Mesothelial cell of epicardium (in vitro differentiated cells): ENCODE measurements around the gene SLC25A19. TPM values are rescaled to one million over a fixed set of nuclear protein-coding genes. Genes with fewer than 3 reads are reported as not detected.

Experiments
- DNase-seq, 2 experiments: peaks; one replicate each; pipeline ENCODE4 v3.0.0; 2021; ENCODE audit warnings: low spot score in 2 of 2; ENCODE audit not compliant: unreplicated experiment in 2 of 2
- H3K27ac Mint-ChIP-seq: 2 replicates; pipeline ENCODE4 v1.8.0; 2021; ENCODE audit warnings: mixed read lengths
- H3K27me3 Mint-ChIP-seq: 2 replicates; pipeline ENCODE4 v1.8.0; 2021; ENCODE audit warnings: low read depth, mixed read lengths
- H3K36me3 Mint-ChIP-seq: 2 replicates; pipeline ENCODE4 v1.8.0; 2021; ENCODE audit warnings: mixed read lengths
- H3K4me1 Mint-ChIP-seq: 2 replicates; pipeline ENCODE4 v1.8.0; 2021; ENCODE audit warnings: mixed read lengths
- H3K4me3 Mint-ChIP-seq: 2 replicates; pipeline ENCODE4 v1.8.0; 2021; ENCODE audit warnings: mild to moderate bottlenecking, moderate library complexity, mixed read lengths
- H3K9me3 Mint-ChIP-seq: 2 replicates; pipeline ENCODE4 v1.8.0; 2021; ENCODE audit warnings: mixed read lengths
- CTCF ChIP-seq: fragments of 200-600 bp; sonication (generic); IDR thresholded peaks from one replicate; pipeline ENCODE4 v1.5.0; 2021; ENCODE audit warnings: antibody characterized with exemption; ENCODE audit not compliant: unreplicated experiment
- total RNA-seq: library from RNA; stranded (reverse); gene quantifications from 3 replicates; pipeline ENCODE4 v1.2.1, GENCODE V29; 2021

The SLC25A19 gene
- total RNA-seq: 9.8 to 10.4 TPM (median 10.3 TPM) in 3 replicates

GRCh38 chr17:75289115-75289831, at the start of gene SLC25A19:
TSS of gene SLC25A19 (minus strand) at chr17:75289433. CDS start at chr17:75286764, 2,669 bp downstream.
- Mint-ChIP-seq H3K27me3 (no peaks in the 10 kb centered on the region), H3K9me3 (no peaks in the 10 kb centered on the region), H3K27ac (peak within 1 kb of the TSS; percentile 96)

GRCh38 chr17:75338335-75338734, 49.1 kb upstream of the SLC25A19 start:
- Mint-ChIP-seq H3K9me3 (no peaks in the 10 kb centered on the region), H3K36me3 (peaks cover 2% of the 10 kb centered on the region), H3K4me3 (no peak overlapping the region), H3K4me1 (peaks cover 12% of the 10 kb centered on the region), H3K27ac (peak overlapping the region; percentile 70), H3K27me3 (no peaks in the 10 kb centered on the region)
- no peak for TF ChIP-seq CTCF
- DNase-seq: no peak

More at GRCh38 chr17:75289115-75289831, at the start of gene SLC25A19:
- TF ChIP-seq CTCF: no peak
- Mint-ChIP-seq H3K36me3 (no peaks in the 10 kb centered on the region), H3K4me1 (peaks cover 10% of the 10 kb centered on the region), H3K4me3 (peak within 1 kb of the TSS; percentile 99)
- DNase-seq: peak; percentile 95

- Mint-ChIP-seq H3K27ac (no peak overlapping the region), H3K9me3 (no peaks in the 10 kb centered on the region), H3K36me3 (no peaks in the 10 kb centered on the region), H3K4me3 (no peak overlapping the region), H3K27me3 (no peaks in the 10 kb centered on the region), H3K4me1 (peaks cover 12% of the 10 kb centered on the region)
- DNase-seq: no peak
- no peak for TF ChIP-seq CTCF
Measured at GRCh38 chr17:75335315-75335714, 46.1 kb upstream of the SLC25A19 start.

- Mint-ChIP-seq H3K36me3 (no peaks in the 10 kb centered on the region), H3K9me3 (no peaks in the 10 kb centered on the region), H3K27ac (no peak overlapping the region), H3K27me3 (no peaks in the 10 kb centered on the region), H3K4me3 (no peak overlapping the region), H3K4me1 (peaks cover 12% of the 10 kb centered on the region)
- TF ChIP-seq CTCF: no peak
- no peak for DNase-seq
Measured at GRCh38 chr17:75334723-75335122, 45.5 kb upstream of the SLC25A19 start.

- no peak overlapping the region for H3K27ac Mint-ChIP-seq
- H3K36me3 Mint-ChIP-seq: peaks cover 3% of the 10 kb centered on the region
- TF ChIP-seq CTCF: no peak
- no peak overlapping the region for H3K4me3 Mint-ChIP-seq
- no peaks in the 10 kb centered on the region for H3K27me3 Mint-ChIP-seq
- H3K9me3 Mint-ChIP-seq: no peaks in the 10 kb centered on the region
- H3K4me1 Mint-ChIP-seq: peaks cover 5% of the 10 kb centered on the region
- DNase-seq: no peak
Measured at GRCh38 chr17:75331671-75332070, 42.4 kb upstream of the SLC25A19 start.
